Left ventricle myocardium superior (tissue), 1 donor: ENCODE results near the gene CUL4B. TPM values are rescaled to one million over a fixed set of nuclear protein-coding genes. Genes with fewer than 3 reads are reported as not detected.

Source experiments
- total RNA-seq: library from RNA; stranded (reverse); fragmentation: NEBNext Ultra II Directional; extraction: Animal tissue kit (Norgen Biotek cat#: 25700); gene quantifications from one replicate; pipeline ENCODE4 v1.2.1, GENCODE V29; 2021
- donor health status: DM: no; HTN: yes; CAD: no; lungs with severe emphysema.

Gene CUL4B
- total RNA-seq, 1 donor from 2014 or later, result 19.6 TPM

Other genes starting within 250 kb of the CUL4B start
- 0.72 TPM for gene TMEM255A, start 249.5 kb downstream of the CUL4B start, total RNA-seq
- gene ATP1B4, start 198.9 kb downstream of the CUL4B start, total RNA-seq, result not detected
- gene LAMP2, start 91.7 kb downstream of the CUL4B start, total RNA-seq, result 53.8 TPM
- gene MCTS1, start 43.1 kb upstream of the CUL4B start, total RNA-seq, result 32.7 TPM
- 16.0 TPM for gene C1GALT1C1, start 69.1 kb upstream of the CUL4B start, total RNA-seq